ENCODE results near the gene TMTC4.
A peak's percentile ranks its signal among the peaks of the same experiment; 100 is the strongest.

DNA sequence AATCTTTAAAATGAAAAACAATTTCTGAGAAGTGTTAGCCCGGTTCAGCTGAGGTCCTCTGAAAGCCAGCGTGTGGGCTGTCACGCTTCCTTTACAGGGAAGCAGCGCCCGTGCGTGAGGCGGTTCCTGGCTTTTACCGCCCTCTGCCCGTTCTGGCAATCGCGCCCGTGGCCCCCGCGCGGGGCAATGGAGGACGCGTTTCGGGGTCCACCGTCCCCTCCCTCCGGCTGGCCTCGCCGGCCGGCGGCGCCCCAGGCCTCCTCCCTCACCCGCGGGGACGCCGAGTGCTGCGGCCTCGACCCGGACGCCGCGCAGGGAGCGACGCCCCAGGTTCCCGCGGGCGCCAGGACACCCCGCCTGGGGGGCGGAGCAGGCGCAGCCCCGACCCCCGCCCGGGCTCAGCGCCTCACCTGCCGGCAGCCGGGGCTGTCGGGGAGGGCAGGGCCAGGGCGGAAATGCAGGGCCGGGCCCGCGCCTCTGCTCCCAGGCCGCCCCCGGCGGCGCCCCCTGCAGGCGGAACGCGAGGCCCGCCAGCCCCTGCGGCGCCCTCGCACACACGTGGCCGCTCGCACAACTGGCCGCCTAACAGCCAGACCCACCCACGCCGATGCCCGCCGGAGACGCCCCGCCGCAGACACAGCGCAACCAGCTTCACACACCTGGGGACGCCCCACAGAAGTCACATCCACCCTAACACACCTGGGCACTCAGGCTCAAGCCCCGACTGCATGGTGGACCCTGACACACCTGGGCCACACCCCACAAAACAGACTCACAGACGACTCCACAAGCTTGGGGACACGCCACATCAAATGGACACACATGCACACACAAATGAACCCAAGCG lies 86.0 kb downstream of the TMTC4 start, which contains the start of gene GGACT:
- TF ChIP-seq, protein P1, sequence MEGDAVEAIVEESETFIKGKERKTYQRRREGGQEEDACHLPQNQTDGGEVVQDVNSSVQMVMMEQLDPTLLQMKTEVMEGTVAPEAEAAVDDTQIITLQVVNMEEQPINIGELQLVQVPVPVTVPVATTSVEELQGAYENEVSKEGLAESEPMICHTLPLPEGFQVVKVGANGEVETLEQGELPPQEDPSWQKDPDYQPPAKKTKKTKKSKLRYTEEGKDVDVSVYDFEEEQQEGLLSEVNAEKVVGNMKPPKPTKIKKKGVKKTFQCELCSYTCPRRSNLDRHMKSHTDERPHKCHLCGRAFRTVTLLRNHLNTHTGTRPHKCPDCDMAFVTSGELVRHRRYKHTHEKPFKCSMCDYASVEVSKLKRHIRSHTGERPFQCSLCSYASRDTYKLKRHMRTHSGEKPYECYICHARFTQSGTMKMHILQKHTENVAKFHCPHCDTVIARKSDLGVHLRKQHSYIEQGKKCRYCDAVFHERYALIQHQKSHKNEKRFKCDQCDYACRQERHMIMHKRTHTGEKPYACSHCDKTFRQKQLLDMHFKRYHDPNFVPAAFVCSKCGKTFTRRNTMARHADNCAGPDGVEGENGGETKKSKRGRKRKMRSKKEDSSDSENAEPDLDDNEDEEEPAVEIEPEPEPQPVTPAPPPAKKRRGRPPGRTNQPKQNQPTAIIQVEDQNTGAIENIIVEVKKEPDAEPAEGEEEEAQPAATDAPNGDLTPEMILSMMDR (IDR thresholded peaks at IDR 0.05), result peak; percentile 78 to 93 (median 92)
- TF ChIP-seq POLR2AphosphoS5 (IDR thresholded peaks at IDR 0.05), result no peak

Data from upper lobe of left lung (tissue), 4 donors.